Memory B cell (primary cell): ENCODE data around the gene CATSPER1.

Experiments used
- ATAC-seq: fragments of 150-1000 bp; cut with Tn5 transposase; 2 replicates; pipeline ENCODE4 v1.10.0; 2021; ENCODE audit warnings: low read depth, mild to moderate bottlenecking, moderate library complexity
- DNase-seq, 2 donors: peaks; one replicate each; pipeline ENCODE4 v3.0.0; 2022; ENCODE audit warnings: low spot score in 2 of 2
- H3K27ac Mint-ChIP-seq: one replicate; pipeline ENCODE4 v1.8.0; 2022; ENCODE audit warnings: mild to moderate bottlenecking, moderate library complexity, mixed read lengths
- H3K27me3 Mint-ChIP-seq: one replicate; pipeline ENCODE4 v1.8.0; 2022; ENCODE audit warnings: mixed read lengths
- H3K36me3 Mint-ChIP-seq: one replicate; pipeline ENCODE4 v1.8.0; 2022; ENCODE audit warnings: mild to moderate bottlenecking, mixed read lengths
- H3K4me1 Mint-ChIP-seq: one replicate; pipeline ENCODE4 v1.8.0; 2022; ENCODE audit warnings: mixed read lengths
- H3K4me3 Mint-ChIP-seq: one replicate; pipeline ENCODE4 v1.8.0; 2022; ENCODE audit warnings: mild to moderate bottlenecking, moderate library complexity, mixed read lengths
- H3K9me3 Mint-ChIP-seq: one replicate; pipeline ENCODE4 v1.8.0; 2022; ENCODE audit warnings: mixed read lengths

The CATSPER1 gene

DNA sequence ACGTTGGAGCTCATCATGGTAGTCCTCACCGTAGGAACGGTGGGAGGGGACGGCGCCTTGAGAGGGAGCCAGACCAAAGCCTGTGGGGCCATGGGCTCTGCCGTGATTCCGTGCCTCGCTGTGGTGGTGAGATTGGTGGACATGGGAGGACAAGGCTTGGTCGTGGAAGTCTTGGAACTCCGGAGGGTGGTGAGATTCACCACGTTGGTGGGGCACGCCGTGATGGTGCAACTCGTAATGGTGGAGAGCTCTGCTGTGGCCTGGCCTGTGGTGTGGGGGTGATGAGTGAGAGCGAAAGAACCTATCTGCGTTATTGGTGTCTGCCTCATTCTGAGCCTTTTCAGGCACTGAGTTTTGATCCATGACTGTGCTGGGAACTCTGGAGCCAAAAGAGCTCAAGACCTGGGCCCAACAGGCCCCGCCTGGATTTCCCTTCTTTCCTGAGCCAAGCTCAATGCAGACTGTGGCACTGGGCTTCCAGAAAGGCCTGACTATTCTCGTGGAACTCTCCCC is at the start of gene CATSPER1:
TSS of gene CATSPER1 (minus strand) at position 463 of the 513 bp plus-strand sequence. CDS start at position 363, 100 bp downstream.
- Mint-ChIP-seq H3K27me3 (peaks cover 6% of the 10 kb centered on the region), H3K4me3 (no peak within 1 kb of the TSS), H3K4me1 (peaks cover 4% of the 10 kb centered on the region), H3K27ac (no peak within 1 kb of the TSS), H3K9me3 (no peaks in the 10 kb centered on the region), H3K36me3 (no peaks in the 10 kb centered on the region)
- ATAC-seq = no peak
- no peak for DNase-seq

GRCh38 chr11:66075273-66075672 is 49.0 kb upstream of the CATSPER1 start:
- no peak overlapping the region for H3K4me3 Mint-ChIP-seq
- peaks cover 51% of the 10 kb centered on the region for H3K4me1 Mint-ChIP-seq
- no peak overlapping the region for H3K27ac Mint-ChIP-seq
- no peaks in the 10 kb centered on the region for H3K9me3 Mint-ChIP-seq
- DNase-seq (no peak), ATAC-seq (no peak)
- no peaks in the 10 kb centered on the region for H3K27me3 Mint-ChIP-seq
- H3K36me3 Mint-ChIP-seq = peaks cover 25% of the 10 kb centered on the region

GRCh38 chr11:66073669-66074068 is 47.4 kb upstream of the CATSPER1 start:
- DNase-seq = no peak
- Mint-ChIP-seq H3K36me3 (peaks cover 21% of the 10 kb centered on the region), H3K27me3 (no peaks in the 10 kb centered on the region), H3K4me3 (no peak overlapping the region), H3K4me1 (peaks cover 47% of the 10 kb centered on the region), H3K27ac (peak overlapping the region; percentile 41), H3K9me3 (no peaks in the 10 kb centered on the region)
- no peak for ATAC-seq

DNA sequence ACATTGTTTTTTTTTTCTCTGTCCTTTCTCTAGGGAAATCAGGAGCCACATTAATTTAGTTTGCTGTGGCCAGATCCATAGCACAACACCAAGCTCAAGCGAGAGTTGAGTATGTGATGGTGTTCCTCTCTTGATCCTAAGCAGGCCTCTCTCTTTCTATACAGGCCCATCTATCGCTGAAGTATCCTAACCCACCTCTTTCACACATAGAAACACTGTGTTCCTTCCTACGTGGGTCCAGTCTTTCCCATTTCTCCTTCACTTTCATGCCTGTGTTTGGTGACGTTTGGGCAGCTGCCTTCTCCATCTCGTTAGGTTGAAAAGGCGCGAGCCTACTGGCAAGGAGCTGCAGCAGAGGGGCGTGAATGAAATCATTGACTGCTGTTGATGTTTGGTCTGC is 46.2 kb upstream of the CATSPER1 start:
- H3K27me3 Mint-ChIP-seq = no peaks in the 10 kb centered on the region
- H3K27ac Mint-ChIP-seq = peak overlapping the region; percentile 22
- peaks cover 46% of the 10 kb centered on the region for H3K4me1 Mint-ChIP-seq
- H3K36me3 Mint-ChIP-seq = peaks cover 21% of the 10 kb centered on the region
- ATAC-seq = no peak
- no peaks in the 10 kb centered on the region for H3K9me3 Mint-ChIP-seq
- H3K4me3 Mint-ChIP-seq = peak overlapping the region; percentile 96
- no peak for DNase-seq

DNA sequence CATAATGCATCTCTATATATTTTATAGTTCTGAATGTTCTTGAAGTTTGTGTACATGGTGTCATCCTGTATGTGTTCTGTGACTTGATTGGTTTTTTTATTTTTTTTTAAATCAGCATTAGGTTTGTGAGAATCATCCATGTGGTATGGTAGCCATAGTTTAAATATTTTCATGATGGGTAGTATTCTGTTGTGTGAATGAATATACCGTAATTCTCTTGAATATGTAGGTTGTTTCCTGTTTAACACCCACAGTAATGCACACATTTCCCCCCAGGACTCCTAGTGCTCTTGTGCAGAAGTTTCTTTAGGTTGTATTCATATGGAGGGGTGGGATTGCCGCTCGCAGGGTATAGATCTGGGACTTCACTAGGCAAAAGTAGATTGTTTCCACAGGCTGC is 45.8 kb upstream of the CATSPER1 start:
- H3K27ac Mint-ChIP-seq = peak overlapping the region; percentile 22
- H3K36me3 Mint-ChIP-seq = peaks cover 24% of the 10 kb centered on the region
- H3K4me1 Mint-ChIP-seq = peaks cover 48% of the 10 kb centered on the region

DNA sequence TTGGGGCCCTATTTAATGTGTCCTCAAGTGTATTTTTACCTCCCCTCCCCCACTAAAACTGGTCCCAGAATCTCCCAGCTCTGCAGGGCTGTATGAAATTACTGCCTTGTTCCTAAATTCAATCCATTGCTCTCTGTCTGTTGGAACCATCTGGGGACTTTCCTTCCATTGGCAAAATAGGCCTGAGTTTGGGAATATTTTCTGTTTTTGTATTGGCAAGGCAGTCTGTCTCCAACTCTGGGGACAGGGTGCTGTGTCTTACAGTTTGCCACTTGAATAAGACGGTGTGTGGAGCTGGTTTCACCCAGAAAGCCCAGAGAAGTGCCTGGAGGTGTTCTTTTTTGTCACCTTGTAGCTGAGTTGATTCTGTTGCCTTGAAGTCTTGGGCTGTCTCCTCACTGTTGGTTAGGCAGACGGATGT is 45.1 kb upstream of the CATSPER1 start:
- Mint-ChIP-seq H3K9me3 (no peaks in the 10 kb centered on the region), H3K4me3 (peak overlapping the region; percentile 96), H3K36me3 (peaks cover 28% of the 10 kb centered on the region), H3K27ac (peak overlapping the region; percentile 96), H3K4me1 (peaks cover 50% of the 10 kb centered on the region), H3K27me3 (no peaks in the 10 kb centered on the region)
- ATAC-seq = no peak
- no peak for DNase-seq

More for the DNA sequence above, 45.8 kb upstream of the CATSPER1 start:
- ATAC-seq (no peak), DNase-seq (no peak)
- Mint-ChIP-seq H3K27me3 (no peaks in the 10 kb centered on the region), H3K4me3 (peak overlapping the region; percentile 96), H3K9me3 (no peaks in the 10 kb centered on the region)

DNA sequence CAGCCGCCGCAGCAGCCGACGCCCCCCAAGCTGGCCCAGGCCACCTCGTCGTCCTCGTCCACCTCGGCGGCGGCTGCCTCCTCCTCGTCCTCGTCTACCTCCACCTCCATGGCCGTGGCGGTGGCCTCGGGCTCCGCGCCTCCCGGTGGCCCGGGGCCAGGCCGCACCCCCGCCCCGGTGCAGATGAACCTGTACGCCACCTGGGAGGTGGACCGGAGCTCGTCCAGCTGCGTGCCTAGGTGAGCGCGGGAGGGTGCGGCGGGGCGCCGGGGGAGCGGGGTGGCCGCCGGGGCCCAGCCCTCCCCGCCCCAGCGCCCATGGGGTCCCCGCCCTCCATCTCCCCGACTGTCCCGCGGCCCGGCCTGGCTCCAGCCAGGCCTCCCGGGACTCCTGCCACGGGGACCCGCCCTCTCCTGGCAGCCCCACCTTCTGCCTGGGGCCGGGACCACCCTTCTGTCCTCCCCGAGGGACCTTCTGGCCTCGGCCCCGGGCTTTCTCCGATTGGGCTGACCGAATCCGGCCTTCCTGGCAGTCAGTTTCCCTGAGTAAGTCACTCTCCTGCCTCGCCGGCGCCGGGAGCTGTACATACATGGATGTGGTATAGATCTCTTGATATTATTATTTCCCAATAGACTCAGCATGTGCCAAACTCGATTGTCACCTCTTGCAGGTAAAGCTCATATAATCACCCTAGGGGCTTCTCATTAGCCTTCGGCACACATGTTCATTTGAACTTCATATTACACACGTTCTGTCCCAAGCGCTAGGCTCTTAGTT is 44.5 kb upstream of the CATSPER1 start:
- Mint-ChIP-seq H3K9me3 (no peaks in the 10 kb centered on the region), H3K27ac (peak overlapping the region; percentile 96), H3K27me3 (no peaks in the 10 kb centered on the region), H3K4me1 (peaks cover 50% of the 10 kb centered on the region), H3K36me3 (peaks cover 29% of the 10 kb centered on the region), H3K4me3 (peak overlapping the region; percentile 96)
- no peak for ATAC-seq
- no peak for DNase-seq

DNA sequence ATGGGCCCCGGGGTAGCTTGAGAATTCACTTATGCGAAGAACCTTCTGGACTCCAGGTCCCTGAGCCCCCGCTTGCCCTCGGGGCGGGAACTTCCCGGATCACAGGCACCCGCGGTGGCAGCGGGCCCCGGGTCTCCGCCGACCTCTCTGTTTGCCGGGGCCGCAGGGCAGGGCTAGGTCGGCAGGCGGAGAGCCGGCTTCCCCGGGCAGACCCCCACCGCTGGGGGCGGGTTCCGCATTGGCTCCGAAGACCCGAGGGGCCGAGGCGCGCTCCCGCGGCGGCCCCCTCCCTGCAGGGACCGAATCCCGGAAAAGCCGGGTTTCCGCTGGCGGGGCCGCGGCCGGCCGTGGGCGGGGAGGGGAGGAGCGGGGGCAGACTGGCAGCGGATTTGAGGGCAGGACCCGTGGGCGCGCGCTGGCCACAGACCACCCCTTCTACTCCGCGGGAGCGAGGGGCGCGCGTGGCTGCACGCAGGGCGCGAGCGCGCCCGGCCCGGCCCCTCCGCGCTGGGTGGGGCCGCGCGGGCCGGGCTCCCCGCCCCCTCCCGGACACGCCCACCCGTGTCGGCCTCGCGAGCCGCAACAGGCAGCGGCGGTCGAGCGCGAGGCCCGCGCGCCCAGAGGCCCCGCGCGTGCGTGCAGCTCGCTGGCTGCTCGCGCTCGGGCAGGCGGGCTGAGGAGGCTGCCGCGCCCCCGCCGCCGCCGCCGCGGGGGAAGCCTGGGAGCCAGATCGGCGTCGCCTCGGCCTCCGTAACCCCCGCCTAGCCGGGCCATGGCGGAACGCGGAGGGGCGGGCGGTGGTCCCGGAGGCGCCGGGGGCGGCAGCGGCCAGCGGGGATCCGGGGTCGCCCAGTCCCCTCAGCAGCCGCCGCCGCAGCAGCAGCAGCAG is 43.7 kb upstream of the CATSPER1 start, which contains the start of gene PACS1:
TSS of gene PACS1 (plus strand) at position 558 of the 889 bp plus-strand sequence. CDS start at position 773, 215 bp downstream.
- peak within 1 kb of the TSS; percentile 96 for H3K27ac Mint-ChIP-seq
- ATAC-seq (peak; percentile 76), DNase-seq (peak; percentile 73 to 75)
- H3K4me3 Mint-ChIP-seq = peak within 1 kb of the TSS; percentile 96
- peaks cover 50% of the 10 kb centered on the region for H3K4me1 Mint-ChIP-seq
- peaks cover 33% of the 10 kb centered on the region for H3K36me3 Mint-ChIP-seq
- no peaks in the 10 kb centered on the region for H3K9me3 Mint-ChIP-seq
- H3K27me3 Mint-ChIP-seq = no peaks in the 10 kb centered on the region

DNA sequence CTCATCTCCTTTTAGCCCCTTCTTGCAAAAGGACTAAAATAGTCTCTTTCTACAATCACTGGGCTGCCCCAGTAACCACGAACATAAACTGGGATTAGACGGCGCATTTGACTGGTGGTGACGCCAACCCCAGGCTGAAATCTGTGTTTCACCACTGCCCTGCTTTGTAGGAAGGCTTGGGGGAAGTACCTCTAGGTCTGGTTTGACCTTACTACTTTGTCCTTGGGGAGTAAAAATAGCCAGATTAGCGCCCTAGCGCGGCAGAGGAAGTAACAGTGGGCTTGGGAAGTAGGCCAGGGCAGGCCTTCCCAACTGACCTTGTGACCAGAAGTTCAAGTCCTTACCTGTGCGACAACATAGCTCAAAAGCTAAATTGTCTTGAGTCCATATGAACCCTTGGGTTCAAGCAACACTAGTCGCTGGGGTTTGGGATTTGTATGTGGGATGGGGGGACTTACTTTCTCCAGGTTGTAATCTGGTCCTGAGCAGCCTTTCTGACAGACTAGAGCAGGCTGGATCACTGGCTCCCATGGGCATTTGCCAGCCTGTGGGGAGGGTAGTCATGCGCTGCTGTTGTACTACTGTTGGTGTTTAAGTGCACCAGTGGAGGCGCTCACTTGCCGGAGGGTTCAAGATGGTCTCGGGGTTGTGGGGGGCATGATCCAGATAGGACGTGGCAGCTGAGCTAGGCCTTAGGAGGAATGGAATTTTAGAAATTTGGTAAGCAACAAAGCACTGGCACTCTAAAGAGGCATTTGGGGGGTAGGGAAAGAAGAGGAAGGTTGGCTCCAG is 42.8 kb upstream of the CATSPER1 start:
- peak in 1 of 2 donors; percentile 39 for DNase-seq
- Mint-ChIP-seq H3K4me3 (peak overlapping the region; percentile 92), H3K9me3 (no peaks in the 10 kb centered on the region), H3K4me1 (peaks cover 48% of the 10 kb centered on the region), H3K36me3 (peaks cover 34% of the 10 kb centered on the region), H3K27me3 (no peaks in the 10 kb centered on the region), H3K27ac (peak overlapping the region; percentile 90)
- ATAC-seq = peak; percentile 42

- Mint-ChIP-seq H3K4me1 (peaks cover 48% of the 10 kb centered on the region), H3K36me3 (peaks cover 40% of the 10 kb centered on the region), H3K27me3 (no peaks in the 10 kb centered on the region), H3K9me3 (no peaks in the 10 kb centered on the region), H3K4me3 (peak overlapping the region; percentile 58), H3K27ac (peak overlapping the region; percentile 90)
- peak; percentile 78 to 86 for DNase-seq
- ATAC-seq = peak; percentile 26
These were observed 42.0 kb upstream of the CATSPER1 start for GRCh38 chr11:66068154-66068821.

- no peak for ATAC-seq
- no peaks in the 10 kb centered on the region for H3K27me3 Mint-ChIP-seq
- H3K4me3 Mint-ChIP-seq = no peak overlapping the region
- DNase-seq = no peak
- H3K36me3 Mint-ChIP-seq = peaks cover 42% of the 10 kb centered on the region
- no peaks in the 10 kb centered on the region for H3K9me3 Mint-ChIP-seq
- H3K27ac Mint-ChIP-seq = peak overlapping the region; percentile 90
- H3K4me1 Mint-ChIP-seq = peaks cover 43% of the 10 kb centered on the region
These were observed 41.4 kb upstream of the CATSPER1 start for GRCh38 chr11:66067640-66068039.

GRCh38 chr11:66066751-66067150 is 40.5 kb upstream of the CATSPER1 start:
- Mint-ChIP-seq H3K9me3 (no peaks in the 10 kb centered on the region), H3K36me3 (peaks cover 41% of the 10 kb centered on the region), H3K4me3 (no peak overlapping the region), H3K27me3 (no peaks in the 10 kb centered on the region), H3K27ac (peak overlapping the region; percentile 49), H3K4me1 (peaks cover 34% of the 10 kb centered on the region)
- DNase-seq (no peak), ATAC-seq (no peak)

GRCh38 chr11:66064571-66064970 is 38.3 kb upstream of the CATSPER1 start:
- Mint-ChIP-seq H3K27ac (peak overlapping the region; percentile 13), H3K27me3 (no peaks in the 10 kb centered on the region)

More at GRCh38 chr11:66064571-66064970, 38.3 kb upstream of the CATSPER1 start:
- no peaks in the 10 kb centered on the region for H3K9me3 Mint-ChIP-seq
- H3K4me1 Mint-ChIP-seq = peaks cover 37% of the 10 kb centered on the region
- DNase-seq (no peak), ATAC-seq (no peak)
- no peak overlapping the region for H3K4me3 Mint-ChIP-seq
- peaks cover 51% of the 10 kb centered on the region for H3K36me3 Mint-ChIP-seq
